ENCODE results near the gene ALDH3A1. TPM values are rescaled to one million over a fixed set of nuclear protein-coding genes. Genes with fewer than 3 reads are reported as not detected.

ALDH3A1 gene
- total and polyA plus RNA-seq, 2 experiments from 2014 or later, result 0.17 to 0.21 TPM

DNA sequence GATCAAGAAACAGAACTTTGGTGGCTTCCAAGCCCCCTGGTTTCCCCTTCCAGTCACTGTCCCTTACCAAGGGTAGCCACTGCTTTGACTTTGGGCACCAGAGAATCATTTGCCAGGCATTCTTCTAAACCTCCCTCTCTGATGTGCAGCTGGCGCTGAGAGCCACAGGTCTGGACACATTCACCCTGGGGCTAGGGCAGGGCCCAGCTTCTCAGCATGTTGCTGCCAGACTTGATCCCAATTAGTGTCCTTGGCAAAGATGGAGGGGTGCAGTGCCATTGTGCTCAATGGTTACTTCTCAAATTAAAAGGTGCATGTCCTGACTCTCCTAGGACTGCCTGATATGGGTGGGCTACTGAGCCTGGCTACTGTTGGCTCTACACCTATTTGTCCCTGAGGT is 24.1 kb downstream of the ALDH3A1 start:
- no peak overlapping the region for H2AFZ ChIP-seq
- no peaks in the 10 kb centered on the region for H3K4me1 ChIP-seq (ENCODE audit: insufficient read depth)
- H3K9me2 ChIP-seq (ENCODE audit: insufficient read depth), result no peaks in the 10 kb centered on the region
- Mint-ChIP-seq H3K27me3 (ENCODE audit: insufficient read depth, low read depth, poor library complexity) (peaks cover 7% of the 10 kb centered on the region), H3K4me3 (no peak overlapping the region), H3K27ac (no peak overlapping the region), H3K9me3 (no peaks in the 10 kb centered on the region; the same call in 2 of the 3 replicates), H3K36me3 (ENCODE audit: low read depth) (no peaks in the 10 kb centered on the region; the same call in 2 of the 3 replicates), H3K4me1 (peaks cover 2% of the 10 kb centered on the region; the same call in 2 of the 3 replicates)
- no peak overlapping the region for H3K4me3 ChIP-seq
- TF ChIP-seq CREB1 (CRISPR knock-in tag; IDR thresholded peaks at IDR 0.05; ENCODE audit: low read depth) (no peak), EZH2phosphoT487 (IDR thresholded peaks at IDR 0.05; ENCODE audit: unreplicated experiment) (no peak)
- no peak overlapping the region for H3K27ac ChIP-seq (ENCODE audit: low read depth)
- H4K20me1 ChIP-seq (replicated peaks; ENCODE audit: insufficient read depth), result no peaks in the 10 kb centered on the region
- H3K36me3 ChIP-seq (ENCODE audit: insufficient read depth), result no peaks in the 10 kb centered on the region
- no peaks in the 10 kb centered on the region for H3K27me3 ChIP-seq (ENCODE audit: insufficient read depth)
- DNase-seq (ENCODE audit: low spot score), result no peak
- ATAC-seq, result no peak
- H3K79me2 ChIP-seq (replicated peaks; ENCODE audit: insufficient read depth), result no peaks in the 10 kb centered on the region
- no peak overlapping the region for H3K4me2 ChIP-seq
- H3F3A ChIP-seq (replicated peaks; ENCODE audit: low read depth), result no peaks in the 10 kb centered on the region

DNA sequence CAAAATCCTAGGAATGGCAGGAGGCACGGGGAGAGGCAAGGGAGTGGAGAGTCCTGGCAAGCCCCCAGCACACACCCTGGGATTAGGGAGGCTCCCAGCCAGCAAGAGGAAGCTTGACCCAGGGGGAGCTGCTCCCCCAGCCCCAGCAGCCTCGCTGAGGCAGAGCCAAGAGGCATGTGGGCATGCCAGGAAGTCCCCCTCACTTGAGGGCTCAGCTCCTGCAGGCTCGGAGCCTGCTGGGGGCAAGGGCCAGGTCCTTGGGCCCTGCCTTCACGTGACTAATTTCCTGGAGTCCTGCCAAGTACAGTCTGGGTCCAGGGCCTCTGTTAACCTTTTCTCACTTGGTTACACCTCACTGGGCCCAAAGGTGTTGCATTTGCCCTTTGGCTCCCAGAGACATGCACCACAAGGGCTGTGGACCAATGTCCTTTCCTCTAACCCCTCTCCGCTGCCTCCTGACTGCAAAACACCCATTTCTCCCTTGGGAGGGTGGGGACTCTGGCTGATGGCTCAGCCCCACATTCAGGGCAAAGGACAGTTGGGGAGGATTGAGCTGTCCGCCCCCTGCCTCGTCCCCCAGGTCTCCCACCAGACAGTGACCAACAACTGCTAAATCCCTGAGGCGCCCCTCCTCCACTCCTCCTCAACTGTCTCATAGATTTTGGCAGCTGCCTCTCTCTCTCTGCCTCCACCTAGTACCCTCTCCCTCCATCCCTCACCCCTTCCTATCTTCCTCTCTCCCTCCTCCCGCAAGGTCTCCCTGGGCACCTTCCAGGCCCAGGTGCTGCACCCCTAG is 27.3 kb downstream of the ALDH3A1 start:
- H3K36me3 ChIP-seq (ENCODE audit: insufficient read depth), result no peaks in the 10 kb centered on the region
- no peaks in the 10 kb centered on the region for H3K27me3 ChIP-seq (ENCODE audit: insufficient read depth)
- no peaks in the 10 kb centered on the region for H3F3A ChIP-seq (replicated peaks; ENCODE audit: low read depth)
- ATAC-seq (no peak), DNase-seq (ENCODE audit: low spot score) (no peak)
- Mint-ChIP-seq H3K4me3 (no peak overlapping the region), H3K9me3 (no peaks in the 10 kb centered on the region; the same call in 2 of the 3 replicates), H3K27ac (no peak overlapping the region), H3K4me1 (peaks cover 2% of the 10 kb centered on the region; the same call in 2 of the 3 replicates), H3K27me3 (ENCODE audit: insufficient read depth, low read depth, poor library complexity) (peaks cover 7% of the 10 kb centered on the region), H3K36me3 (ENCODE audit: low read depth) (no peaks in the 10 kb centered on the region; the same call in 2 of the 3 replicates)
- H2AFZ ChIP-seq, result no peak overlapping the region
- H3K4me1 ChIP-seq (ENCODE audit: insufficient read depth), result no peaks in the 10 kb centered on the region
- no peak overlapping the region for H3K4me2 ChIP-seq
- H3K9me2 ChIP-seq (ENCODE audit: insufficient read depth), result no peaks in the 10 kb centered on the region
- no peaks in the 10 kb centered on the region for H4K20me1 ChIP-seq (replicated peaks; ENCODE audit: insufficient read depth)
- H3K4me3 ChIP-seq, result no peak overlapping the region
- H3K27ac ChIP-seq (ENCODE audit: low read depth), result no peak overlapping the region
- no peaks in the 10 kb centered on the region for H3K79me2 ChIP-seq (replicated peaks; ENCODE audit: insufficient read depth)
- TF ChIP-seq, protein P1, sequence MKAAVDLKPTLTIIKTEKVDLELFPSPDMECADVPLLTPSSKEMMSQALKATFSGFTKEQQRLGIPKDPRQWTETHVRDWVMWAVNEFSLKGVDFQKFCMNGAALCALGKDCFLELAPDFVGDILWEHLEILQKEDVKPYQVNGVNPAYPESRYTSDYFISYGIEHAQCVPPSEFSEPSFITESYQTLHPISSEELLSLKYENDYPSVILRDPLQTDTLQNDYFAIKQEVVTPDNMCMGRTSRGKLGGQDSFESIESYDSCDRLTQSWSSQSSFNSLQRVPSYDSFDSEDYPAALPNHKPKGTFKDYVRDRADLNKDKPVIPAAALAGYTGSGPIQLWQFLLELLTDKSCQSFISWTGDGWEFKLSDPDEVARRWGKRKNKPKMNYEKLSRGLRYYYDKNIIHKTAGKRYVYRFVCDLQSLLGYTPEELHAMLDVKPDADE (IDR thresholded peaks at IDR 0.05), result no peak
- TF ChIP-seq, protein P2, sequence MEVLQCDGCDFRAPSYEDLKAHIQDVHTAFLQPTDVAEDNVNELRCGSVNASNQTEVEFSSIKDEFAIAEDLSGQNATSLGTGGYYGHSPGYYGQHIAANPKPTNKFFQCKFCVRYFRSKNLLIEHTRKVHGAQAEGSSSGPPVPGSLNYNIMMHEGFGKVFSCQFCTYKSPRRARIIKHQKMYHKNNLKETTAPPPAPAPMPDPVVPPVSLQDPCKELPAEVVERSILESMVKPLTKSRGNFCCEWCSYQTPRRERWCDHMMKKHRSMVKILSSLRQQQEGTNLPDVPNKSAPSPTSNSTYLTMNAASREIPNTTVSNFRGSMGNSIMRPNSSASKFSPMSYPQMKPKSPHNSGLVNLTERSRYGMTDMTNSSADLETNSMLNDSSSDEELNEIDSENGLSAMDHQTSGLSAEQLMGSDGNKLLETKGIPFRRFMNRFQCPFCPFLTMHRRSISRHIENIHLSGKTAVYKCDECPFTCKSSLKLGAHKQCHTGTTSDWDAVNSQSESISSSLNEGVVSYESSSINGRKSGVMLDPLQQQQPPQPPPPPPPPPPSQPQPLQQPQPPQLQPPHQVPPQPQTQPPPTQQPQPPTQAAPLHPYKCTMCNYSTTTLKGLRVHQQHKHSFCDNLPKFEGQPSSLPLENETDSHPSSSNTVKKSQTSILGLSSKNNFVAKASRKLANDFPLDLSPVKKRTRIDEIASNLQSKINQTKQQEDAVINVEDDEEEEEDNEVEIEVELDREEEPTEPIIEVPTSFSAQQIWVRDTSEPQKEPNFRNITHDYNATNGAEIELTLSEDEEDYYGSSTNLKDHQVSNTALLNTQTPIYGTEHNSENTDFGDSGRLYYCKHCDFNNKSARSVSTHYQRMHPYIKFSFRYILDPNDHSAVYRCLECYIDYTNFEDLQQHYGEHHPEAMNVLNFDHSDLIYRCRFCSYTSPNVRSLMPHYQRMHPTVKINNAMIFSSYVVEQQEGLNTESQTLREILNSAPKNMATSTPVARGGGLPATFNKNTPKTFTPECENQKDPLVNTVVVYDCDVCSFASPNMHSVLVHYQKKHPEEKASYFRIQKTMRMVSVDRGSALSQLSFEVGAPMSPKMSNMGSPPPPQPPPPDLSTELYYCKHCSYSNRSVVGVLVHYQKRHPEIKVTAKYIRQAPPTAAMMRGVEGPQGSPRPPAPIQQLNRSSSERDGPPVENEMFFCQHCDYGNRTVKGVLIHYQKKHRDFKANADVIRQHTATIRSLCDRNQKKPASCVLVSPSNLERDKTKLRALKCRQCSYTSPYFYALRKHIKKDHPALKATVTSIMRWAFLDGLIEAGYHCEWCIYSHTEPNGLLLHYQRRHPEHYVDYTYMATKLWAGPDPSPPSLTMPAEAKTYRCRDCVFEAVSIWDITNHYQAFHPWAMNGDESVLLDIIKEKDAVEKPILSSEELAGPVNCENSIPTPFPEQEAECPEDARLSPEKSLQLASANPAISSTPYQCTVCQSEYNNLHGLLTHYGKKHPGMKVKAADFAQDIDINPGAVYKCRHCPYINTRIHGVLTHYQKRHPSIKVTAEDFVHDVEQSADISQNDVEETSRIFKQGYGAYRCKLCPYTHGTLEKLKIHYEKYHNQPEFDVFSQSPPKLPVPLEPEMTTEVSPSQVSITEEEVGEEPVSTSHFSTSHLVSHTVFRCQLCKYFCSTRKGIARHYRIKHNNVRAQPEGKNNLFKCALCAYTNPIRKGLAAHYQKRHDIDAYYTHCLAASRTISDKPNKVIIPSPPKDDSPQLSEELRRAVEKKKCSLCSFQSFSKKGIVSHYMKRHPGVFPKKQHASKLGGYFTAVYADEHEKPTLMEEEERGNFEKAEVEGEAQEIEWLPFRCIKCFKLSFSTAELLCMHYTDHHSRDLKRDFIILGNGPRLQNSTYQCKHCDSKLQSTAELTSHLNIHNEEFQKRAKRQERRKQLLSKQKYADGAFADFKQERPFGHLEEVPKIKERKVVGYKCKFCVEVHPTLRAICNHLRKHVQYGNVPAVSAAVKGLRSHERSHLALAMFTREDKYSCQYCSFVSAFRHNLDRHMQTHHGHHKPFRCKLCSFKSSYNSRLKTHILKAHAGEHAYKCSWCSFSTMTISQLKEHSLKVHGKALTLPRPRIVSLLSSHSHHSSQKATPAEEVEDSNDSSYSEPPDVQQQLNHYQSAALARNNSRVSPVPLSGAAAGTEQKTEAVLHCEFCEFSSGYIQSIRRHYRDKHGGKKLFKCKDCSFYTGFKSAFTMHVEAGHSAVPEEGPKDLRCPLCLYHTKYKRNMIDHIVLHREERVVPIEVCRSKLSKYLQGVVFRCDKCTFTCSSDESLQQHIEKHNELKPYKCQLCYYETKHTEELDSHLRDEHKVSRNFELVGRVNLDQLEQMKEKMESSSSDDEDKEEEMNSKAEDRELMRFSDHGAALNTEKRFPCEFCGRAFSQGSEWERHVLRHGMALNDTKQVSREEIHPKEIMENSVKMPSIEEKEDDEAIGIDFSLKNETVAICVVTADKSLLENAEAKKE (CRISPR knock-in tag; IDR thresholded peaks at IDR 0.05), result no peak
- no peak for TF ChIP-seq JUNB (IDR thresholded peaks at IDR 0.05; ENCODE audit: unreplicated experiment)
- TF ChIP-seq ZNF331 (CRISPR knock-in tag; IDR thresholded peaks at IDR 0.05; ENCODE audit: low read depth), result no peak
- TF ChIP-seq NANOG (IDR thresholded peaks at IDR 0.05; ENCODE audit: borderline replicate concordance), result no peak
- TF ChIP-seq EZH2 (IDR thresholded peaks at IDR 0.05; ENCODE audit: low read depth, unreplicated experiment), result no peak
- TF ChIP-seq, protein P3, sequence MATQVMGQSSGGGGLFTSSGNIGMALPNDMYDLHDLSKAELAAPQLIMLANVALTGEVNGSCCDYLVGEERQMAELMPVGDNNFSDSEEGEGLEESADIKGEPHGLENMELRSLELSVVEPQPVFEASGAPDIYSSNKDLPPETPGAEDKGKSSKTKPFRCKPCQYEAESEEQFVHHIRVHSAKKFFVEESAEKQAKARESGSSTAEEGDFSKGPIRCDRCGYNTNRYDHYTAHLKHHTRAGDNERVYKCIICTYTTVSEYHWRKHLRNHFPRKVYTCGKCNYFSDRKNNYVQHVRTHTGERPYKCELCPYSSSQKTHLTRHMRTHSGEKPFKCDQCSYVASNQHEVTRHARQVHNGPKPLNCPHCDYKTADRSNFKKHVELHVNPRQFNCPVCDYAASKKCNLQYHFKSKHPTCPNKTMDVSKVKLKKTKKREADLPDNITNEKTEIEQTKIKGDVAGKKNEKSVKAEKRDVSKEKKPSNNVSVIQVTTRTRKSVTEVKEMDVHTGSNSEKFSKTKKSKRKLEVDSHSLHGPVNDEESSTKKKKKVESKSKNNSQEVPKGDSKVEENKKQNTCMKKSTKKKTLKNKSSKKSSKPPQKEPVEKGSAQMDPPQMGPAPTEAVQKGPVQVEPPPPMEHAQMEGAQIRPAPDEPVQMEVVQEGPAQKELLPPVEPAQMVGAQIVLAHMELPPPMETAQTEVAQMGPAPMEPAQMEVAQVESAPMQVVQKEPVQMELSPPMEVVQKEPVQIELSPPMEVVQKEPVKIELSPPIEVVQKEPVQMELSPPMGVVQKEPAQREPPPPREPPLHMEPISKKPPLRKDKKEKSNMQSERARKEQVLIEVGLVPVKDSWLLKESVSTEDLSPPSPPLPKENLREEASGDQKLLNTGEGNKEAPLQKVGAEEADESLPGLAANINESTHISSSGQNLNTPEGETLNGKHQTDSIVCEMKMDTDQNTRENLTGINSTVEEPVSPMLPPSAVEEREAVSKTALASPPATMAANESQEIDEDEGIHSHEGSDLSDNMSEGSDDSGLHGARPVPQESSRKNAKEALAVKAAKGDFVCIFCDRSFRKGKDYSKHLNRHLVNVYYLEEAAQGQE (IDR thresholded peaks at IDR 0.05; ENCODE audit: unreplicated experiment), result no peak
